IMR-90 (cell line): Measurements from ENCODE around the gene ME3. TPM values are rescaled to one million over a fixed set of nuclear protein-coding genes. Genes with fewer than 3 reads are reported as not detected.

ENCODE experiments used
- ATAC-seq: fragments of 200-7000 bp; cut with Tn5 transposase; 2 replicates; pipeline ENCODE4 v1.9.1; 2020; ENCODE audit warnings: low read depth, mild to moderate bottlenecking, moderate library complexity
- BruUV-seq: library from RNA; stranded (reverse); fragments of 400-500 nt; replicated peaks from 2 replicates; lab custom pipeline; 2021; lab: Mats Ljungman, UMichigan
- CTCF ChIA-PET: fragments of 300-600 bp; formaldehyde crosslinking; extraction: SDS; loops from one replicate; lab custom pipeline; 2021; ENCODE audit warnings: antibody characterized with exemption; lab: Yijun Ruan, JAX
- POLR2A ChIA-PET: fragments of 300-600 bp; sonication (Branson Sonifier 250); formaldehyde crosslinking; loops from one replicate; lab custom pipeline; 2022; ENCODE audit warnings: antibody characterized with exemption; ENCODE audit not compliant: unreplicated experiment; lab: Charles Lee
- DNase-seq: peaks from one replicate; pipeline ENCODE4 v3.0.0; 2013
- H2AFZ ChIP-seq: replicated peaks from 2 replicates; pipeline ENCODE3; 2013; ENCODE audit warnings: low read length, mild to moderate bottlenecking; ENCODE audit not compliant: poor library complexity
- H2AK5ac ChIP-seq: 2 replicates; pipeline ENCODE4 v1.6.1; 2013; ENCODE audit warnings: low read depth, low read length, inconsistent platforms
- H2AK9ac ChIP-seq: replicated peaks from 2 replicates; pipeline ENCODE3; 2013; ENCODE audit warnings: mild to moderate bottlenecking, low read depth, low read length, moderate library complexity; ENCODE audit not compliant: poor library complexity
- H2BK120ac ChIP-seq: 2 replicates; pipeline ENCODE4 v1.6.1; 2013; ENCODE audit warnings: low read depth, low read length, inconsistent platforms
- H2BK15ac ChIP-seq: 3 replicates; pipeline ENCODE4 v1.6.1; 2013; ENCODE audit warnings: low read depth, low read length, inconsistent platforms
- H2BK20ac ChIP-seq: 2 replicates; pipeline ENCODE4 v1.6.1; 2013; ENCODE audit warnings: low read depth, mild to moderate bottlenecking, inconsistent platforms, low read length, moderate library complexity
- H2BK5ac ChIP-seq: 2 replicates; pipeline ENCODE4 v1.6.1; 2013; ENCODE audit warnings: mild to moderate bottlenecking, low read depth, low read length, inconsistent platforms; ENCODE audit not compliant: poor library complexity, severe bottlenecking
- H3K14ac ChIP-seq: replicated peaks from 2 replicates; pipeline ENCODE4 v1.6.1; 2013; ENCODE audit warnings: low read depth, low read length, inconsistent platforms
- H3K18ac ChIP-seq: 2 replicates; pipeline ENCODE4 v1.6.1; 2013; ENCODE audit warnings: low read depth, low read length, control low read depth
- H3K23ac ChIP-seq: 2 replicates; pipeline ENCODE4 v1.6.1; 2013; ENCODE audit warnings: low read depth, low read length, inconsistent platforms
- H3K27ac ChIP-seq: 2 replicates; pipeline ENCODE4 v1.5.1; 2013; ENCODE audit warnings: mild to moderate bottlenecking, control low read depth, low read length; ENCODE audit not compliant: insufficient read depth
- H3K27me3 ChIP-seq: 2 replicates; pipeline ENCODE4 v1.6.1; 2013; ENCODE audit warnings: low read length; ENCODE audit not compliant: control insufficient read depth, insufficient read depth
- H3K36me3 ChIP-seq: 2 replicates; pipeline ENCODE4 v1.6.1; 2013; ENCODE audit warnings: low read length, mixed read lengths; ENCODE audit not compliant: control insufficient read depth, insufficient read depth
- H3K4ac ChIP-seq: 2 replicates; pipeline ENCODE4 v1.6.1; 2013; ENCODE audit warnings: low read depth, low read length, inconsistent platforms
- H3K4me1 ChIP-seq: 2 replicates; pipeline ENCODE4 v1.6.1; 2013; ENCODE audit warnings: low read length, mixed read lengths; ENCODE audit not compliant: control insufficient read depth, insufficient read depth
- H3K4me2 ChIP-seq: 2 replicates; pipeline ENCODE4 v1.6.1; 2013; ENCODE audit warnings: low read depth, mild to moderate bottlenecking, control low read depth, low read length, moderate library complexity
- H3K4me3 ChIP-seq: 2 replicates; pipeline ENCODE4 v1.5.1; 2013; ENCODE audit warnings: low read depth, mild to moderate bottlenecking, control low read depth, low read length, moderate library complexity; ENCODE audit not compliant: insufficient read depth
- H3K56ac ChIP-seq: 2 replicates; pipeline ENCODE4 v1.6.1; 2013; ENCODE audit warnings: low read length, inconsistent platforms; ENCODE audit not compliant: insufficient read depth; ENCODE audit errors: extremely low read depth
- H3K79me1 ChIP-seq, 2 experiments: 2 replicates each; pipeline ENCODE4 v1.6.1; 2013; ENCODE audit warnings: low read length in 2 of 2, inconsistent platforms in 1 of 2, low read depth in 1 of 2
- H3K9ac ChIP-seq: 2 replicates; pipeline ENCODE4 v1.6.1; 2013; ENCODE audit warnings: low read depth, low read length, control low read depth
- H3K9me1 ChIP-seq: 2 replicates; pipeline ENCODE4 v1.6.1; 2013; ENCODE audit warnings: low read length, inconsistent platforms; ENCODE audit not compliant: insufficient read depth
- H3K9me3 ChIP-seq: 2 replicates; pipeline ENCODE4 v1.6.1; 2013; ENCODE audit warnings: low read length; ENCODE audit not compliant: control insufficient read depth, insufficient read depth
- H4K20me1 ChIP-seq: 2 replicates; pipeline ENCODE4 v1.6.1; 2013; ENCODE audit warnings: low read length, inconsistent platforms; ENCODE audit not compliant: insufficient read depth
- H4K5ac ChIP-seq: 2 replicates; pipeline ENCODE4 v1.6.1; 2013; ENCODE audit warnings: mild to moderate bottlenecking, low read depth, low read length, control low read depth
- H4K8ac ChIP-seq, 2 experiments: 2 replicates each; pipeline ENCODE4 v1.6.1; 2013; ENCODE audit warnings: low read depth in 2 of 2, low read length in 2 of 2, control low read depth in 1 of 2, inconsistent platforms in 1 of 2
- H4K91ac ChIP-seq: 2 replicates; pipeline ENCODE4 v1.6.1; 2013; ENCODE audit warnings: low read depth, low read length, inconsistent platforms; ENCODE audit not compliant: insufficient read depth
- BHLHE40 ChIP-seq: fragments of 150-350 bp; IDR thresholded peaks from 2 replicates; pipeline ENCODE4 v1.6.1; 2016; ENCODE audit warnings: mild to moderate bottlenecking, low read depth, low read length
- CHD1 ChIP-seq: IDR thresholded peaks from 2 replicates; pipeline ENCODE4 v1.6.1; 2012; ENCODE audit warnings: low read depth, low read length, improper control_type of control experiment
- MAFK ChIP-seq: IDR thresholded peaks from 2 replicates; pipeline ENCODE4 v1.6.1; 2012; ENCODE audit warnings: low read depth, low read length, improper control_type of control experiment
- NFE2L2 ChIP-seq: fragments of 150-350 bp; IDR thresholded peaks from 2 replicates; pipeline ENCODE4 v1.6.1; 2016; ENCODE audit warnings: low read depth, mild to moderate bottlenecking, low read length
- RCOR1 ChIP-seq: IDR thresholded peaks from 2 replicates; pipeline ENCODE4 v1.6.1; 2012; ENCODE audit warnings: mild to moderate bottlenecking, low read length, improper control_type of control experiment; ENCODE audit not compliant: insufficient replicate concordance
- RFX5 ChIP-seq: IDR thresholded peaks from 2 replicates; pipeline ENCODE4 v1.8.0; 2012; ENCODE audit warnings: low read depth, mild to moderate bottlenecking, low read length, moderate library complexity
- WGBS, 2 experiments: methylation state at CpG; one replicate each; pipeline versions ENCODE4 v1.1.5 to v1.1.7; 2013; ENCODE audit warnings: missing lambda C conversion rate in 2 of 2; ENCODE audit not compliant: insufficient read length in 1 of 2; ENCODE audit errors: extremely low coverage in 2 of 2; 5-methylcytosine and 5-hydroxymethylcytosine counted together
- dilution Hi-C: fragments of 300-500 bp; cut with HindIII; formaldehyde crosslinking; loops from one replicate; pipeline ENCODE4 v1.14.3; 2018; ENCODE audit warnings: low sequenced_read_pairs; ENCODE audit not compliant: unreplicated experiment
- in situ Hi-C: fragments of 300-500 bp; cut with MboI; formaldehyde crosslinking; loops from 3 replicates; pipeline ENCODE4 v1.14.3; 2019; ENCODE audit warnings: low sequenced_read_pairs, inconsistent platforms, mixed read lengths
- intact Hi-C: fragments of 100-400 bp; cut with micrococcal nuclease; formaldehyde crosslinking; loops from 2 replicates; pipeline ENCODE4 v1.10.0; 2022
- polyA plus RNA-seq, 3 experiments: library from polyadenylated mRNA; depleted of rRNA; stranded (reverse); fragments of >200 nt; gene quantifications; 2 replicates each; pipeline ENCODE4 v1.2.3, GENCODE V29; 2012; ENCODE audit warnings: low replicate concordance in 1 of 3
- total RNA-seq: library from RNA; depleted of rRNA; stranded (reverse); fragments of >200 nt; gene quantifications from 2 replicates; pipeline ENCODE4 v1.2.3, GENCODE V29; 2012
- TF ChIP-seq, protein P1 (sequence below): fragments of 150-350 bp; IDR thresholded peaks from 2 replicates; pipeline ENCODE4 v1.6.1; 2016; ENCODE audit warnings: low read depth, mild to moderate bottlenecking, low read length, moderate library complexity, borderline replicate concordance
- TF ChIP-seq, protein P2 (sequence below): fragments of 150-350 bp; IDR thresholded peaks from 2 replicates; pipeline ENCODE4 v1.6.1; 2017; ENCODE audit warnings: mild to moderate bottlenecking, antibody characterized with exemption, low read length, low read depth
- TF ChIP-seq, protein P3 (sequence below): conservative IDR thresholded peaks from 2 replicates; pipeline ENCODE4 v1.5.1; 2012; ENCODE audit warnings: mild to moderate bottlenecking, low read depth, low read length, improper control_type of control experiment

ME3 gene
- total and polyA plus RNA-seq, 2 of the 4 experiments (the other 2 are of a cell fraction), result 7.8 to 9.0 TPM

DNA sequence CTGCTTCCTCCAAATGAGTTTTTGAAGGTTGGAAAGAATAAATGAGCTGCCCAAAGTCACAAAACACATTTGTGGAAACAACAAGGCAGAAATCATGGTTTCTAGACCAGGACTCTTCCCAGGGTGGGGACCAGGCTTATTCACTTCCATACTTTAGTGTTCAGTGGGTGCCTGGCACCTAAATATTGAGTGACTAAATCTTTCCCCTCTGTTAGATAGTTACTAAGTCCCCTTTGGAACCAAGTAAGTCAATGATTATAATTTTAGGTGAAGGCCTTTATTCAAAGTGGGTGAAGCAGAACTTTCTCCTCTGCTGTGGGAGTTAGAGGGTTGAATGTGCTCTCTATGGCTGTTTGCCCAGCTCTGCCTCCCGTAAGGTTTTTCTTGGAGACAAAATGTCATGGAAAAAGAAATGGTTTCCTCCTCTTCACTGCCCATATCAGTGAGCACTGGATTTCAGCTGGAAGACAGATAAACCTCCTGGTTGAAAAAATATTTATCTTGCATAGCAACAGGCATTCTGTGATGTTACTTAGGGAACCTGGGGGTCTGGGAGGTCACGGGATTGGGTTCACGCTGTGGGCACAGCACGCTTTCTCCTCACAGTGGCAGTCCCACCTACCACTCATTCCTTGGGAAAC, 179.9 kb downstream of the ME3 start:
- TF ChIP-seq BHLHE40 (no peak), CHD1 (no peak), MAFK (no peak), RCOR1 (no peak), RFX5 (no peak), NFE2L2 (no peak)
- TF ChIP-seq, protein P1, sequence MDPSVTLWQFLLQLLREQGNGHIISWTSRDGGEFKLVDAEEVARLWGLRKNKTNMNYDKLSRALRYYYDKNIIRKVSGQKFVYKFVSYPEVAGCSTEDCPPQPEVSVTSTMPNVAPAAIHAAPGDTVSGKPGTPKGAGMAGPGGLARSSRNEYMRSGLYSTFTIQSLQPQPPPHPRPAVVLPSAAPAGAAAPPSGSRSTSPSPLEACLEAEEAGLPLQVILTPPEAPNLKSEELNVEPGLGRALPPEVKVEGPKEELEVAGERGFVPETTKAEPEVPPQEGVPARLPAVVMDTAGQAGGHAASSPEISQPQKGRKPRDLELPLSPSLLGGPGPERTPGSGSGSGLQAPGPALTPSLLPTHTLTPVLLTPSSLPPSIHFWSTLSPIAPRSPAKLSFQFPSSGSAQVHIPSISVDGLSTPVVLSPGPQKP, result no peak
- TF ChIP-seq, protein P2, sequence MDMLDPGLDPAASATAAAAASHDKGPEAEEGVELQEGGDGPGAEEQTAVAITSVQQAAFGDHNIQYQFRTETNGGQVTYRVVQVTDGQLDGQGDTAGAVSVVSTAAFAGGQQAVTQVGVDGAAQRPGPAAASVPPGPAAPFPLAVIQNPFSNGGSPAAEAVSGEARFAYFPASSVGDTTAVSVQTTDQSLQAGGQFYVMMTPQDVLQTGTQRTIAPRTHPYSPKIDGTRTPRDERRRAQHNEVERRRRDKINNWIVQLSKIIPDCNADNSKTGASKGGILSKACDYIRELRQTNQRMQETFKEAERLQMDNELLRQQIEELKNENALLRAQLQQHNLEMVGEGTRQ, result no peak
- TF ChIP-seq, protein P3, sequence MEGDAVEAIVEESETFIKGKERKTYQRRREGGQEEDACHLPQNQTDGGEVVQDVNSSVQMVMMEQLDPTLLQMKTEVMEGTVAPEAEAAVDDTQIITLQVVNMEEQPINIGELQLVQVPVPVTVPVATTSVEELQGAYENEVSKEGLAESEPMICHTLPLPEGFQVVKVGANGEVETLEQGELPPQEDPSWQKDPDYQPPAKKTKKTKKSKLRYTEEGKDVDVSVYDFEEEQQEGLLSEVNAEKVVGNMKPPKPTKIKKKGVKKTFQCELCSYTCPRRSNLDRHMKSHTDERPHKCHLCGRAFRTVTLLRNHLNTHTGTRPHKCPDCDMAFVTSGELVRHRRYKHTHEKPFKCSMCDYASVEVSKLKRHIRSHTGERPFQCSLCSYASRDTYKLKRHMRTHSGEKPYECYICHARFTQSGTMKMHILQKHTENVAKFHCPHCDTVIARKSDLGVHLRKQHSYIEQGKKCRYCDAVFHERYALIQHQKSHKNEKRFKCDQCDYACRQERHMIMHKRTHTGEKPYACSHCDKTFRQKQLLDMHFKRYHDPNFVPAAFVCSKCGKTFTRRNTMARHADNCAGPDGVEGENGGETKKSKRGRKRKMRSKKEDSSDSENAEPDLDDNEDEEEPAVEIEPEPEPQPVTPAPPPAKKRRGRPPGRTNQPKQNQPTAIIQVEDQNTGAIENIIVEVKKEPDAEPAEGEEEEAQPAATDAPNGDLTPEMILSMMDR, result no peak
- Histone ChIP-seq H3K4me1 (peaks cover 6% of the 10 kb centered on the region), H3K79me1 (no peaks in the 10 kb centered on the region), H3K23ac (no peak overlapping the region), H2BK20ac (no peak overlapping the region), H4K5ac (no peak overlapping the region), H2BK15ac (no peak overlapping the region; the same call in 2 of the 3 replicates), H3K4ac (no peak overlapping the region), H2BK5ac (no peak overlapping the region), H3K27me3 (no peaks in the 10 kb centered on the region; the same call in 1 of the 2 replicates), H3K9me3 (no peaks in the 10 kb centered on the region), H3K4me3 (no peak overlapping the region), H2AK5ac (peak overlapping the region; percentile 20; the same call in 1 of the 2 replicates), H4K20me1 (no peaks in the 10 kb centered on the region), H4K91ac (no peak overlapping the region), H3K4me2 (no peak overlapping the region), H4K8ac (no peak overlapping the region), H2AFZ (no peak overlapping the region), H3K14ac (no peak overlapping the region), H3K9me1 (peaks cover 5% of the 10 kb centered on the region; the same call in 1 of the 2 replicates), H3K56ac (no peak overlapping the region), H2AK9ac (no peak overlapping the region), H3K36me3 (no peaks in the 10 kb centered on the region), H2BK120ac (no peak overlapping the region), H3K27ac (no peak overlapping the region), H3K9ac (no peak overlapping the region), H3K18ac (no peak overlapping the region)
- no peak for ATAC-seq
- dilution Hi-C loops (no loop called here), intact Hi-C loops (no loop called here), in situ Hi-C loops (no loop called here)
- CTCF ChIA-PET, result interaction anchor here (1.0 kb wide), 1 partner anchor 27 kb away, joined by 4 read pairs; no protein-coding TSS in a partner anchor
- DNase-seq, result no peak
- BruUV-seq, result no TSS peak
- POLR2A ChIA-PET, result no interaction called here
- no CpG with 5 or more reads among the region's 4 CpGs for WGBS, 2 experiments
